HepG2 (cell line): Measurements from ENCODE around the gene RTEL1. TPM values are rescaled to one million over a fixed set of nuclear protein-coding genes. Genes with fewer than 3 reads are reported as not detected.

Source experiments
- AFF4 ChIP-seq: sonication (generic); formaldehyde crosslinking; IDR thresholded peaks from 2 replicates; pipeline ENCODE4 v1.4.0; 2020; ENCODE audit warnings: missing genetic modification reagents
- HDAC1 ChIP-seq: sonication (generic); formaldehyde crosslinking; IDR thresholded peaks from 2 replicates; pipeline ENCODE4 v1.5.1; 2020; ENCODE audit warnings: mild to moderate bottlenecking, missing genetic modification reagents
- HMGA1 ChIP-seq: sonication (generic); formaldehyde crosslinking; conservative IDR thresholded peaks from 2 replicates; pipeline ENCODE4 v1.4.0; 2020; ENCODE audit warnings: missing genetic modification reagents
- JARID2 ChIP-seq: sonication (generic); formaldehyde crosslinking; IDR thresholded peaks from 2 replicates; pipeline ENCODE4 v1.8.1; 2023; ENCODE audit warnings: missing genetic modification reagents, inconsistent platforms; ENCODE audit not compliant: insufficient replicate concordance
- MBNL3 ChIP-seq: fragments of 250-450 bp; sonication (Bioruptor Pico); conservative IDR thresholded peaks from 2 replicates; pipeline ENCODE4 v1.8.0; 2022; ENCODE audit warnings: mild to moderate bottlenecking, inconsistent platforms
- MIER3 ChIP-seq: IDR thresholded peaks from 2 replicates; pipeline ENCODE4 v1.6.1; 2016; ENCODE audit warnings: missing compliant biosample characterization, borderline replicate concordance
- MLLT10 ChIP-seq: sonication (generic); formaldehyde crosslinking; IDR thresholded peaks from 2 replicates; pipeline ENCODE4 v1.4.0; 2020; ENCODE audit warnings: missing genetic modification reagents
- SKI ChIP-seq: fragments of 450-650 bp; IDR thresholded peaks from one replicate; pipeline ENCODE4 v1.6.1; 2018; ENCODE audit warnings: mild to moderate bottlenecking; ENCODE audit not compliant: partially characterized antibody
- SMAD3 ChIP-seq: sonication (generic); formaldehyde crosslinking; IDR thresholded peaks from 2 replicates; pipeline ENCODE4 v1.4.0; 2020; ENCODE audit warnings: missing genetic modification reagents
- ZFP36L1 ChIP-seq: sonication (generic); formaldehyde crosslinking; IDR thresholded peaks from 2 replicates; pipeline ENCODE4 v1.8.0; 2022; ENCODE audit warnings: mild to moderate bottlenecking, missing genetic modification reagents, moderate library complexity
- ZNF207 ChIP-seq: fragments of 450-650 bp; IDR thresholded peaks from 2 replicates; pipeline ENCODE4 v1.6.1; 2016; ENCODE audit warnings: antibody characterized with exemption, borderline replicate concordance
- ZNF263 ChIP-seq: sonication (generic); formaldehyde crosslinking; IDR thresholded peaks from 2 replicates; pipeline ENCODE4 v1.4.0; 2020; ENCODE audit warnings: missing genetic modification reagents
- ZNF558 ChIP-seq: sonication (generic); formaldehyde crosslinking; IDR thresholded peaks from 2 replicates; pipeline ENCODE4 v1.9.0; 2022; ENCODE audit warnings: mild to moderate bottlenecking, missing genetic modification reagents, borderline replicate concordance
- ZNF569 ChIP-seq: sonication (generic); formaldehyde crosslinking; IDR thresholded peaks from 2 replicates; pipeline ENCODE4 v1.5.0; 2020; ENCODE audit warnings: mild to moderate bottlenecking, missing genetic modification reagents, moderate library complexity, borderline replicate concordance
- ZNF747 ChIP-seq: sonication (generic); formaldehyde crosslinking; IDR thresholded peaks from 2 replicates; pipeline ENCODE4 v1.8.1; 2023; ENCODE audit warnings: missing genetic modification reagents, mild to moderate bottlenecking, borderline replicate concordance
- ZSCAN30 ChIP-seq: sonication (generic); formaldehyde crosslinking; IDR thresholded peaks from 2 replicates; pipeline ENCODE4 v1.5.0; 2020; ENCODE audit warnings: mild to moderate bottlenecking, missing genetic modification reagents
- polyA plus RNA-seq, 8 experiments: library from polyadenylated mRNA; depleted of rRNA in 3 of 8; stranded (reverse) in 7 of 8; unstranded in 1 of 8; fragments of >200 nt; fragmentation: Illumina TruSeq in 4 of 8; extraction: Trizol in 4 of 8; gene quantifications; 2 replicates each; pipeline versions ENCODE4 v1.2.1 to v1.2.3, GENCODE V29; 2011 to 2016; ENCODE audit warnings: low read depth in 4 of 8, missing spikeins in 1 of 8, mixed read lengths in 1 of 8; ENCODE audit not compliant: insufficient read depth in 1 of 8
- total RNA-seq, 5 experiments: library from RNA; depleted of rRNA; stranded (reverse); fragments of >200 nt; fragmentation: Illumina TruSeq; extraction: Trizol; gene quantifications; 2 replicates each; pipeline ENCODE4 v1.2.3, GENCODE V29; 2016; ENCODE audit warnings: low read depth in 1 of 5
- TF ChIP-seq, protein P1 (sequence below): sonication (generic); formaldehyde crosslinking; IDR thresholded peaks from 2 replicates; pipeline ENCODE4 v1.8.1; 2023; ENCODE audit warnings: mild to moderate bottlenecking, missing genetic modification reagents, borderline replicate concordance
- TF ChIP-seq, protein P2 (sequence below): sonication (generic); formaldehyde crosslinking; IDR thresholded peaks from 2 replicates; pipeline ENCODE4 v1.8.1; 2022; ENCODE audit warnings: low read depth, mild to moderate bottlenecking, missing genetic modification reagents
- TF ChIP-seq, protein P3 (sequence below): sonication (generic); formaldehyde crosslinking; IDR thresholded peaks from 2 replicates; pipeline ENCODE4 v1.4.0; 2020; ENCODE audit warnings: missing genetic modification reagents

Gene RTEL1
- total and polyA plus RNA-seq, 2 of the 13 experiments (the other 11 are each of a cell fraction or from before 2014, with no cell fraction given): 21.8 to 36.4 TPM

DNA sequence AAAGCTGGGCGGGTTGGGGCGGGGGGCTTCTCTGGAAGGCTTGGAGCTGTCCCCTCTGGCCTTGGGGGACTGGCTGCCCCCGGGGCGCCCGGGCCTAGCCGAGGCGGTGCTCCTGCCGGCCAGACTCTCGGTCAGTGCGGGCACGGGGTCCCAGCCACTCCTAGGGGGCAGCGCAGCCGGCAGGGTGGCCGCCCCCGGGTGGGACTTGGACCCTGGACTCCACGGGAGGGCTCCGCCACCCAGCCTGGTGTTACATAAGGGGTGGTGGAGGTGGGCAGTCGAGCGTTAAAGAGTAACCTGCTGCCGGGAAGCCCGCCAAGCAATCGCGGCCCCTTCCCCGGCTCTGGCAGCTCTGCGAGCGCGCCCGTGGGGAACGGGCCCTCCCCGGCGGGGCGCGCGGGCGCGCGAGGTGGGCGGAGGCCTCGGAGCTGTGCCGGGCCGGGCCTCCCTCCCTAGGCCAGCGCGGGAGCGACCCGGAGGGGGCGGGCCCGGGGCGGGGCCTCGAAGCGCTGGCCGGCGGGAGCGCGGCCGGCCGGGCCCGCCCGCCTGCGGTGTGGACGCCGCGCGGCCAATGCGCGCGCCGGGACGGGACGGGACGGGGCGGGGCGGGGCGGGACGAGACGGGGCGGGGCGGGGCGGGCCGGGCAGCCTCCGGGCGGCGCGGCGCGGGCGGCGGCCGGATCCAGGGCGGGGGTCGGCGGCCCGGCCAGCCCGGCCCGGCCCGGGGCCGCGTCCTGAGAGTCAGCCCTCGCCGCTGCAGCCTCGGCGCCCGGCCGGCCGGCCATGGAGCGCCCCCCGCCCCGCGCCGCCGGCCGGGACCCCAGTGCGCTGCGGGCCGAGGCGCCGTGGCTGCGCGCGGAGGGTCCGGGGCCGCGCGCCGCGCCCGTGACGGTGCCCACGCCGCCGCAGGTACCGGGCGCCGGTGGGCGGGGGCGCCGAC is 81.3 kb downstream of the RTEL1 start, which contains the start of gene SLC2A4RG (continued):
- TF ChIP-seq MLLT10 (CRISPR knock-in tag) (0 out of 2 replicates have a peak, but pooled peaks have one; percentile 79), SKI (peak; percentile 94), ZSCAN30 (CRISPR knock-in tag) (0 out of 2 replicates have a peak, but pooled peaks have one; percentile 39), ZNF207 (no peak), ZNF569 (CRISPR knock-in tag) (peak; percentile 91; the same call in 1 of the 2 replicates), ZNF263 (CRISPR knock-in tag) (peak; percentile 57; the same call in 1 of the 2 replicates), AFF4 (CRISPR knock-in tag) (peak; percentile 92), HMGA1 (no peak), ZNF747 (peak; percentile 61; the same call in 1 of the 2 replicates), ZFP36L1 (CRISPR knock-in tag) (peak; percentile 89), ZNF558 (CRISPR knock-in tag) (peak; percentile 55; the same call in 1 of the 2 replicates), MIER3 (peak; percentile 76; the same call in 1 of the 2 replicates), HDAC1 (CRISPR knock-in tag) (peak; percentile 96), SMAD3 (CRISPR knock-in tag) (peak; percentile 88), MBNL3 (CRISPR knock-in tag) (no peak), JARID2 (peak; percentile 84)
- TF ChIP-seq, protein P1, sequence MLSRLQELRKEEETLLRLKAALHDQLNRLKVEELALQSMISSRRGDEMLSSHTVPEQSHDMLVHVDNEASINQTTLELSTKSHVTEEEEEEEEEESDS (CRISPR knock-in tag): 0 out of 2 replicates have a peak, but pooled peaks have one; percentile 67
- TF ChIP-seq, protein P2, sequence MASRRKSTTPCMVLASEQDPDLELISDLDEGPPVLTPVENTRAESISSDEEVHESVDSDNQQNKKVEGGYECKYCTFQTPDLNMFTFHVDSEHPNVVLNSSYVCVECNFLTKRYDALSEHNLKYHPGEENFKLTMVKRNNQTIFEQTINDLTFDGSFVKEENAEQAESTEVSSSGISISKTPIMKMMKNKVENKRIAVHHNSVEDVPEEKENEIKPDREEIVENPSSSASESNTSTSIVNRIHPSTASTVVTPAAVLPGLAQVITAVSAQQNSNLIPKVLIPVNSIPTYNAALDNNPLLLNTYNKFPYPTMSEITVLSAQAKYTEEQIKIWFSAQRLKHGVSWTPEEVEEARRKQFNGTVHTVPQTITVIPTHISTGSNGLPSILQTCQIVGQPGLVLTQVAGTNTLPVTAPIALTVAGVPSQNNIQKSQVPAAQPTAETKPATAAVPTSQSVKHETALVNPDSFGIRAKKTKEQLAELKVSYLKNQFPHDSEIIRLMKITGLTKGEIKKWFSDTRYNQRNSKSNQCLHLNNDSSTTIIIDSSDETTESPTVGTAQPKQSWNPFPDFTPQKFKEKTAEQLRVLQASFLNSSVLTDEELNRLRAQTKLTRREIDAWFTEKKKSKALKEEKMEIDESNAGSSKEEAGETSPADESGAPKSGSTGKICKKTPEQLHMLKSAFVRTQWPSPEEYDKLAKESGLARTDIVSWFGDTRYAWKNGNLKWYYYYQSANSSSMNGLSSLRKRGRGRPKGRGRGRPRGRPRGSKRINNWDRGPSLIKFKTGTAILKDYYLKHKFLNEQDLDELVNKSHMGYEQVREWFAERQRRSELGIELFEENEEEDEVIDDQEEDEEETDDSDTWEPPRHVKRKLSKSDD (CRISPR knock-in tag): peak; percentile 76; the same call in 1 of the 2 replicates
- TF ChIP-seq, protein P3, sequence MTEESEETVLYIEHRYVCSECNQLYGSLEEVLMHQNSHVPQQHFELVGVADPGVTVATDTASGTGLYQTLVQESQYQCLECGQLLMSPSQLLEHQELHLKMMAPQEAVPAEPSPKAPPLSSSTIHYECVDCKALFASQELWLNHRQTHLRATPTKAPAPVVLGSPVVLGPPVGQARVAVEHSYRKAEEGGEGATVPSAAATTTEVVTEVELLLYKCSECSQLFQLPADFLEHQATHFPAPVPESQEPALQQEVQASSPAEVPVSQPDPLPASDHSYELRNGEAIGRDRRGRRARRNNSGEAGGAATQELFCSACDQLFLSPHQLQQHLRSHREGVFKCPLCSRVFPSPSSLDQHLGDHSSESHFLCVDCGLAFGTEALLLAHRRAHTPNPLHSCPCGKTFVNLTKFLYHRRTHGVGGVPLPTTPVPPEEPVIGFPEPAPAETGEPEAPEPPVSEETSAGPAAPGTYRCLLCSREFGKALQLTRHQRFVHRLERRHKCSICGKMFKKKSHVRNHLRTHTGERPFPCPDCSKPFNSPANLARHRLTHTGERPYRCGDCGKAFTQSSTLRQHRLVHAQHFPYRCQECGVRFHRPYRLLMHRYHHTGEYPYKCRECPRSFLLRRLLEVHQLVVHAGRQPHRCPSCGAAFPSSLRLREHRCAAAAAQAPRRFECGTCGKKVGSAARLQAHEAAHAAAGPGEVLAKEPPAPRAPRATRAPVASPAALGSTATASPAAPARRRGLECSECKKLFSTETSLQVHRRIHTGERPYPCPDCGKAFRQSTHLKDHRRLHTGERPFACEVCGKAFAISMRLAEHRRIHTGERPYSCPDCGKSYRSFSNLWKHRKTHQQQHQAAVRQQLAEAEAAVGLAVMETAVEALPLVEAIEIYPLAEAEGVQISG (CRISPR knock-in tag): peak; percentile 90
